NCI-H82 treated with DMSO at 0.1 percent for 48 hours (cell line): ENCODE data around the gene OBSL1.

Experiments used
- DNase-seq: peaks from one replicate; lab custom pipeline; 2025; ENCODE audit not compliant: unreplicated experiment; lab: John Stamatoyannopoulos, UW

OBSL1 gene

DNA sequence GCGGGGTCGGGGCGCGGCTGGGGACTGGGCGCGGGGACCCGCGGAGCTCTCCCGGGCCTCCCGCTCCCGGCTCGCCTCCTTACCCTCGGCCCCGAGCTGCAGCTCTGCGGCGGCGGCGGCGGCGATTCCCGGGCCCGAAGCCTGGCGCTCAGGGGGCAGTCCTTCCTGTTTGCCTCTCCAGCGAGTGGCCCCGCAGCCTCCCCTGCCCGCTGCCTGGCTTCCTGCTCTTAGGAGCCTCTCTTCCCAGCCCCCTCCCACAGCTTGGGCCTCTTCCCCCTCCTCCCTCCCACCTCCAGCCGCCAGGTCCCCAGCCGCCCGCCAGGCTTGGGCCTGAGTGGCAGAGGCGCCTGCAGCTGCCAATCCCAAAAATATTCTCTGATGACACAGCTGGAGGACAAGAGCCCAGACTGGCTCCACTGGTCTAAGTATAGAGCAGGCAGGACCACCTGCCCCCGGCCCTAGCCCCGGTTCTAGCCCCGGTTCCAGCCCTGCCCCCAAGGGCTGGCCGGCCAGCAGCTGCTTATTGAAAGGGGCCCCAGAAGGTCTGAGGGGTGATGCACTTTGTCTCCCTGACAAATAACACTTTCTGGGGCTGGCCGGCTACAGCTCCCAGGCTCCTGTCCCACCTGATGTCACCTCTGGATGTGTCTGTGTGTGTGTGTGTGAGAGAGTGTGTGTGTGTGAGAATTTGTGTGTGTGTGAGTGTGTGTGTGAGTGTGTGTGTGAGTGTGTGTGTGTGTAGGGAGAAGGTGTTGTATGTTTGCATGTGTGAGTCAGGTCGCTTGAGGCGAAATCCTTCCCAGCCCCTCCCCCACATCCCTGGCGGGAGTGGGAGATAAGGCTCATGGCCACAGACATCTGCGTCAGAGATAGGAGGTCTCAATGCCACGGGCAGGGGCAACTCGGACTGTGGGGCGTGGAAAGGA lies at the start of gene OBSL1:
TSS of gene OBSL1 (minus strand) at position 229 of the 926 bp plus-strand sequence. CDS start 307 bp downstream, outside the sequence.
- peak; percentile 72 for DNase-seq

DNA sequence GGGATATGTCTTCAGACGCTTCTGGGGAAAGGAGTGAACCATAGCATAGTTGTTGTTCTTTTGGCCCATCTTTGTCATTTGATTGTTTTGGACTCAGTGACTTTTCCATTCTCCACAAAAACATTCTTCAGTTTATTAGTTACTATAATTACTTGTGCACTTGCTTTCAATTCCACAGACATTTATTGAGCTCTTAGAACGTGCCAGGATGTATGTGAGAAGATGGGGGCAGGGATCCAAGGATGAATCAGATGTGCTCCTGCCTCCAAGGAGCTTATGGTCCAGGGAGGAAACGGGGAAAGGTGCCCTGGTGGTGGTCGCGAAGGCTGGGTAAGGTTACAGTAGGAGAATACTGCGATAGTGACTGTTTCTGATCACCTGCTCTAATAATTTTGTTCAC lies 49.2 kb upstream of the OBSL1 start:
- no peak for DNase-seq

DNA sequence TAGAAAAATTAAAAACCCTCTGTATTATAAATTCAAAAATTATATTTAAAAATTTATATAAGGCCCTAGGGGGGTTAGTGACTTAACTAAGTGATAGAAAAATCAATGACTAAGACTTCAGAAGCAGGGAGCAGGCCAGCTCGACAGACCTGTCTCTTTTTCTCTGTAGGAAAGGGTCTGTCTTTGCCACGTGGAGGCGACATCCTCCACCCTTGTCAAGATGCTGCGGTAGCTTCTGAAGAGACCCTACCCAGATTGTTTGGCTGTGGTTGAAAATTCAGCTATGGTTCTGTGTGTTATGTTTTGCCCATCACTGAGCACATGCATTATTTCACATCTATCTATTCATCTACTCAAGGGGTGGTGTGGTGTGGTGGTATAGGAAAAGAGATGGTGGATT lies 47.9 kb upstream of the OBSL1 start:
- DNase-seq, result no peak

DNA sequence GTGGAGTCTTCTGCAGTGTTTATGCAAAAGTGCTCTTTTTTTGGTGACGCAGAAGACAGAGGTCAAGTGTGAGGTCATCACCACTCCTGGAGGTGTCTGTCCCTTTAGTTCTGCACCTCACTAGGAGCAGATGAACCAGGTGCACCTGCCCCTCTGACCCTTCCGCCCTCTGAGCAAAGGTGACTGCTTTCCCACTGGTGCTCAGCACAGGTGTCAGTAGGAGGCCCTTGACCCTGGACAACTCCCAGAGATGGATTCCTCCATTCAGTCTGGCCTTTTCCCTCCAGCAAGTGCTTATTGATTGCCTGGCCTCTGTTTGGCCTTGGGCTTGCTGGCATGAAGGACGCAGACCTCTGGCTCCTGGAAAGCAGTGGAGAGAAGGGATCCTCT lies 47.4 kb upstream of the OBSL1 start:
- no peak for DNase-seq

DNA sequence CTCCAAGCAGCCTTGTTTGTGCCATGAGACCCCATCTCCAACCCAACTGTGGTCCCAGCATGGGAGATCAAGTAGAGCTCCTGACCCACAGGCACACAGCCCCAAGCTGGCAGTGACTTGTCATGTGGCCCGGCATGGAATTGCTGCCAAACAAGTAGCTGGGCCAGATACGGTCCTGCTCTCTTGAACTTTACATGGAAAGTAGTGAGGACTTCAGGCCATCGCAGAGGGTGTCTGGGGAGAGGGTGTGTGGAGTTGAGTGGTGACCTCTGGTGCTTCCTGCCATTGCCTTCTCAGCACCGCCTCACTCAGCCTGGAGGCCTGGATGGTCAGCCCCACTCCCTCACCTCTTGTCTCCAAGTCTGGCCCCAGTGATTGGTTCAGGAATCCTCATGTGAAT lies 45.2 kb upstream of the OBSL1 start:
- DNase-seq, result no peak

DNA sequence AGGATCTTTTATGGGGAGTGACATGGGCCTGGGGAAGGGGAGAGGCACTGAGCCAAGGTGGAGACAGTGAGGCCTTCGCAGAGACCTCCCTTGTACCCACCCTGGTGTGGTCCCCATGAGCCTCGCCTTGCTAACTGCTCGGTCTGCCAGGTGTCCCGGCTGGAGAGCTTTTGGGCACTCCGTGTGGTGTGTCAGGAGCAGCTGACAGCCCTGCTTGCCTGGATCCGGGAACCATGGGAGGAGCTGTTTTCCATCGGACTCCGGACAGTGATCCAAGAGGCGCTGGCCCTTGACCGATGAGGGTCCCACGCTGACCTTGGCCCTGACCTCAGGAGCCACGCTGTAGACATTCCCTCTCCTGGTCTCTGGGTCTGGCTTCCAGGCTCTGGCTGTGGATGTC lies 44.6 kb upstream of the OBSL1 start:
- DNase-seq, result no peak

DNA sequence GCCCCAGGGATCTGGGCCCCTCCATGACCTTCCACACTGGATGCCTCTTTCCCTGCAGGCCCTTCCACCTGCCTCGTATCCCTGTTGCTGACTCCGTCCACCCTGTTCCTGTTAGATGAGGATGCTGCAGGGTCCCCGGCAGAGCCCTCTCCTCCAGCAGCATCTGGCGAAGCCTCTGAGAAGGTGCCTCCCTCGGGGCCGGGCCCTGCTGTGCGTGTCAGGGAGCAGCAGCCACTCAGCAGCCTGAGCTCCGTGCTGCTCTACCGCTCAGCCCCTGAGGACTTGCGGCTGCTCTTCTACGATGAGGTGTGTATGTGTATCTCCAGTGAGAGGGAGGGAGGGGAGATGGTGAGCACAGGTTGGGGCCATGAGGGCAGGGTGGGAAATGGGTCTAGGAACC lies 43.7 kb upstream of the OBSL1 start:
- no peak for DNase-seq

DNA sequence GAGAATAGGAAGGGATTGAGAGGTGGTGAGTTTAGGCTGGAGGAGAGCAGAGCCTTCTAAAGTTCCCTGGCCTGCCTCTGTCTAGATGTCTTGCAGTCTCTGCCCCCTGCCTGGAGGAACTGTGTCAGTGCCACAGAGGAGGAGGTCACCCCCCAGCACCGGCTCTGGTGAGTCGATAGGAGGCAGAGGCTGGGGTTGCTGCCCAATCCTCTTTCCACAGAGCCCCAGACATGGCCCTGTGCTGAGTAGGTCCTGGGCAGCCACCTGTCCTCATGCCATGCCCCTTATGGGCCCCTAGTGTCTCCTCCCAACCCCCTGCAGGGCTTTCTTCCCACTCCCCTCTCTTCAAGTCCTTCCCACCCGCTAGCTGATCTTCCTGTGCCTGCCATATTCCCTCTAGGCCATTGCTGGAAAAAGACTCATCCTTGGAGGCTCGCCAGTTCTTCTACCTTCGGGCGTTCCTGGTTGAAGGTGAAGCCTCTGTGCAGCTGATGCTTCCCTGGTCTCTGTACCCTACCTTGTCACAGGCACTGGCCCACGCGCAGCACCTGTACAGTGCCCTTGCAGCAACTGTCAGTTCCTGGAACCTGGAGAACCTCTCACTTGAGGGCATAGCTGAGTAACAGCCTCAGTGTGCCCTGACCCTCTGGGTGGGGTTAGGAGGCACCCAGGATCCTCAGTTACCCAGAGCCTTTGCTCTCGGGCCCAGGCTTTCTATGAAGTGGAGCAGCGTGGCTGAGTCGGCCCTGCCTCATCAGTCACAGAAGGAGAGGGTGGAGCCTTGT lies 42.9 kb upstream of the OBSL1 start:
- DNase-seq, result no peak

DNA sequence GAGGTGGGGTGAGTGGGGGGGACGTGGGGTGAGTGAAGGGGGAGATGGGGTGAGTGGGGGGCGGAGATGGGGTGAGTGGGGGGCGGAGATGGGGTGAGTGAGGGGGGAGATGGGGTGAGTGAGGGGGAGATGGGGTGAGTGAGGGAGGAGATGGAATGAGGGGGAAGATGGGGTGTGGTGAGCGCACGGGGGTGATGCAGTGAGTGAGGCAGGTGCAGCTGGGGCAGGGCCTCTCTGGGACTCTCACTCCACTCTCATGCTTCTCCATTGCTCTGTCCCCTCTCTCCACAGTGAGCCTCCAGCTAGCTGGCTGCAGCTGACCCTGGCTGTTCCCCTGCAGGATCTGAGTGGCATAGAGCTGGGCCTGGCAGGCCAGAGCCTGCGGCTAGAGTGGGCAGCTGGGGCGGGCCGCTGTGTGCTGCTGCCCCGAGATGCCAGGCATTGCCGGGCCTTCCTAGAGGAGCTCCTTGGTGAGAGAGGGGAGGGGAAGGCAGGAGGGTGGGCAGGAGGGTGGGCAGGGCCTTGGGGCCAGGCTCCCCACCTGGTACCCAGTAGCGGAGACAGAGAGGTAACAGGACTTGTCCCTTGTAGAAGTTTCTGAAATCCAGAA lies 42.2 kb upstream of the OBSL1 start:
- DNase-seq, result no peak

DNA sequence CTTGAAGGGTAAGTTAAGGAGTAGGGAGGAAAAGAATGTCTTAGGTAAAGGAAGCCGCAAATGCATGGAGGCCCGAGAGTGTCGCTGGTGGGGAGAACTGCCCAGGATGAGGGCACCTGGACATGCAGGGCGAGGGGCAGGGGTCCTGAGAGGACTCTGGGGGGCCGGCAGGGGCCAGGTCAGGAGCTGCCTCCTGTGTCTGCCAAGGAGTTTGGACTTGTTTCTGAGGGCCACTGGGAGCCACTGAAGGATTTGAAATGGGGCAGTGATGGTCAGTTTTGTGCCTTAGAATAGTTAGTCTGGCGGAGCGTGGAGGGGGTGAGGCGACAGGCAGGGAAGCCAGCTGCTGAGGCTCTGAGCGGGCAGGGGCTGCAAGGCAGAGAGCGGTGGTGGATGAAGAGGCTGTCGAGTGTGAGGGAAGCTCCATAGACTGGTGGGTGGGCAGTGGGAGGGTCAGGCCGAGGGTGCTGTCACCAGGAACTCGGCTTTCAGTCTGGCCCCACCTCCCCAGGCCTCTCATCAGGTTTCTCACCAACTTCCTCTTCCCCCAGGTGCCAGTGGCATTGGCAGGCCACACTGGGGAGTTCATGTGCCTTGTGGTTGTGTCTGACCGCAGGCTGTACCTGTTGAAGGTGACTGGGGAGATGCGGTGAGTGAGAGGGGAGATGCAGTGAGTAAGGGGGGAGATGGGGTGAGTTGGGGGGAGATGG lies 41.4 kb upstream of the OBSL1 start:
- no peak for DNase-seq

DNA sequence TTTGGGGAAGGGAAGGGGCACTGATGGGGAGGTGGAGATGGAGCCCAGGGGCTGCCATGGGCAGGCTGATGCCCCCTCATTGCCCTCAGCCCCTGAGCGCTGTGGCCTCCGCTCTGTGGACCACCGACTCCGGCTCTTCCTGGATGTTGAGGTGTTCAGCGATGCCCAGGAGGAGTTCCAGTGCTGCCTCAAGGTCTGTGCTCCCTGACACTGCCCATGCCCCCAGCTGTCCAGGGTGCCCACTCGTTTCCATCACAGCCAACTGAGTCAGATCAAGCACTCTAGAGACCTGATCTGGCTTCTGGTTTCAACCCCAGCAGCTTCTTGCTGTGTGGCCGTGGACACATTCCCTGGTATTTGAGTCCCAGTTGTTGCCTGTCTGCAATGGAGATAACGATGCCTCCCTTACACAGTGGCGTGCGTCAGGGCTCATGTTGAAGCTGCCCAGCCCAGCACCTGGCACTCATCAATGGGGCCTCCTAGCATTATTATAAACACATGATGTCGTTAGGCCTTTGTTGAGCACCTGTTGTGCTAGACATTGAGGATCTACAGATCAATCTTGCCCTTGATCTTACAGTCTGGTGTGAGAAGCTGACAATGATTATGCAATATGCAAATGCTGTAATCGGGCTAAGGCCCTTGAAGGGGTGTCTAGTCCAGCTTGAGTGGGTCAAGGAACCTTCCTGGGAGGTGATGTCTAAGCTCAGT lies 40.7 kb upstream of the OBSL1 start:
- no peak for DNase-seq

DNA sequence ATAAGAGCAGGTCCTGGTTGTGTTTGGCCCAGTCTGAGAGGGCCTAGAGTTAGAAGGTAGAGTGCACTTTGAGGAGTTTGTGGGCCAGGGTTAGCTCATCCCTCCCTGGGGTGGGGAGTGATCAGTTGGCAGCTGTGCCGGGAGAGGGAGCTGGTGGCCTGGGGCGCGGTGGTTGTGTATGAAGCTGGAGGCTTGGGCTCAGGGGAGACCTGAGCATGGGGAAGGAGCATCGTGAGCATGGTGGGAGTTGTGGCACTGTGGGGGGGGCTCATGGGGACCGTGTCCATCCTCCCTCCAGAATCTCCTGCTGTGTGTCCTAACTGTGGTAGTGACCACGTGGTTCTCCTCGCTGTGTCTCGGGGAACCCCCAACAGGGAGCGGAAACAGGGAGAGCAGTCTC lies 40.0 kb upstream of the OBSL1 start:
- no peak for DNase-seq

DNA sequence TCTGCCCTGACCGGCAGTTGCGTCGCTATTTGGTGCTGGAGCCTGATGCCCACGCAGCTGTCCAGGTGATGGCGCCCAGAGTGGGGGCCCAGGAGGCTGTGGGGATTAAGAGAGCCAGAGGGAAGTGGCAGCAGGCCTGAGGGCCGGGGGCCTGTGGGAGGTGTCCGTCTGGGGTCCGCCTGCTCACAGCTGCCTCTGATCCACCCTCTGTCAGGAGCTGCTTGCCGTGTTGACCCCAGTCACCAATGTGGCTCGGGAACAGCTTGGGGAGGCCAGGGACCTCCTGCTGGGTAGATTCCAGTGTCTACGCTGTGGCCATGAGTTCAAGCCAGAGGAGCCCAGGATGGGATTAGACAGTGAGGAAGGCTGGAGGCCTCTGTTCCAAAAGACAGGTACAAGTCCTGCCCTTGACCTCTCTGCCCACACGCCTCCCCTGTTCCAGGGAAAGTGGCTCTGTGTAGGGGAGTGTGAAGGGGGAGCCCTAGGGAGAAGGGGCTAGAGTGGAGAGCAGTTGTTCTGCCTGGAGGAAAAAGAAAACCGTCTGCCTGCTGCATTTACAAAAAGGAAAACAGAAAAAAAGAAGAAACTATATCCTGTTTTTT lies 37.9 kb upstream of the OBSL1 start:
- no peak for DNase-seq

DNA sequence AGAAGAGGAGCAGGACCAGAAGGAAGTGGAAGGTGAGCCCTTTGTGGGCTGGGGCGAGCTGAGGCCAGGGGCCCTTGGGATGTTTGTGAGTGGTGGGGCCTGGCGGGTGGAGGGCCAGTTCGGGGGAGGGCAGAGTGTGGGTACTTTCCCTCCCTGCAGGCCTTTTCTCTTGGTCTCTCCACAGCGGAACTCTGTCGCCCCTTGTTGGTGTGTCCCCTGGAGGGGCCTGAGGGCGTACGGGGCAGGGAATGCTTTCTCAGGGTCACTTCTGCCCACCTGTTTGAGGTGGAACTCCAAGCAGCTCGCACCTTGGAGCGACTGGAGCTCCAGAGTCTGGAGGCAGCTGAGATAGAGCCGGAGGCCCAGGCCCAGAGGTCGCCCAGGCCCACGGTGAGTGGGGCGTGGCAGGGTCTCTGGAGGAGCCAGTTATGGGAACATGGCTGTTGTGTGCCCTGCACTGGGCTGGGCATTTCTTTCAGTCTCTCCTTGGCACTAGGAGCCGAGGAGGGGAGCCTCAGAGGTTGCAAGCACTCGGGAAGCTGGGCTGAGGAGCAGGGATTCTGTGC lies 37.1 kb upstream of the OBSL1 start:
- DNase-seq, result no peak

DNA sequence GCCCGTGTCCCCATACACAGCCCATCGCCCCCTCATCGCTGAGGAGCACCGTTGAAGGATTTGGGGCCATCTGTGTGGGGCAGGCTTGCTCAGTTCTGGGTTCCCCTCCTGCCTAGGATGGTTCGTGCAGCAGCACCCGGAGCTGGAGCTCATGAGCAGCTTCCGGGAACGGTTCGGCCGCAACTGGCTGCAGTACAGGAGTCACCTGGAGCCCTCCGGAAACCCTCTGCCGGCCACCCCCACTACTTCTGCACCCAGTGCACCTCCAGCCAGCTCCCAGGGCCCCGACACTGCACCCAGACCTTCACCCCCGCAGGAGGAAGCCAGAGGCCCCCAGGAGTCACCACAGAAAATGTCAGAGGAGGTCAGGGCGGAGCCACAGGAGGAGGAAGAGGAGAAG lies 36.6 kb upstream of the OBSL1 start:
- no peak for DNase-seq

DNA sequence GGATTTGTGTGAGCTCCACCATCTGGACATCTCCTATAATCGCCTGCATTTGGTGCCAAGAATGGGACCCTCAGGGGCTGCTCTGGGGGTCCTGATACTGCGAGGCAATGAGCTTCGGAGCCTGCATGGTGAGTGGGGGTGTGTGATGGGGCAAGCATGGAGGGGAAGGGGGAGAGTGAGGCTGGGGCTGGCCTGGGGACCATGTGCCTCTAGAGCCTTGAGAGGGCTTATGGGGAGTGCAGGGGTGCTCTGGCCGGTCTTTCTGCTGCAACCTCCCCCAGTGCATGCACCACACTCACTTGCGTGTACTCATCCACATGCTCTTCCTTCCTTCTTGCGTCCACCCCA lies 34.2 kb upstream of the OBSL1 start:
- DNase-seq, result no peak

DNA sequence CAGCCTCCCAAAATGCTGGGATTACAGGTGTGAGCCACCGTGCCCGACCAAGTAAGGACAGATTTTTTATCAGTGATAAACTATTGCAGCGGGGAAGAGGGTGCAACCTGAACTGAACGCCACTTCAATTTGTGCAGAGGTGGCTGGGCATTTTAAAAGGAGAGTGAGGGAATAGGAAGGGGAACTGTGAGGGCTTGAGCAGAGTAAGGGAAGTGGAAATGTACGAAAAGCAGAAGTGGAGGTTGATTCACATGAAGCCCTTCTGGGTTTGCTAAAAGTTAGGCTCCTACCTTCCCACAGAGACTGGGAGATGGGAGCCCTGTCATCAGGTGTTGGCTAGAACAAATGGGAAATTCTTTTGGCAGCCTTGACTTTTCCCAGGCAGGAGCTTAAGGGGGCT lies 32.4 kb upstream of the OBSL1 start:
- no peak for DNase-seq

DNA sequence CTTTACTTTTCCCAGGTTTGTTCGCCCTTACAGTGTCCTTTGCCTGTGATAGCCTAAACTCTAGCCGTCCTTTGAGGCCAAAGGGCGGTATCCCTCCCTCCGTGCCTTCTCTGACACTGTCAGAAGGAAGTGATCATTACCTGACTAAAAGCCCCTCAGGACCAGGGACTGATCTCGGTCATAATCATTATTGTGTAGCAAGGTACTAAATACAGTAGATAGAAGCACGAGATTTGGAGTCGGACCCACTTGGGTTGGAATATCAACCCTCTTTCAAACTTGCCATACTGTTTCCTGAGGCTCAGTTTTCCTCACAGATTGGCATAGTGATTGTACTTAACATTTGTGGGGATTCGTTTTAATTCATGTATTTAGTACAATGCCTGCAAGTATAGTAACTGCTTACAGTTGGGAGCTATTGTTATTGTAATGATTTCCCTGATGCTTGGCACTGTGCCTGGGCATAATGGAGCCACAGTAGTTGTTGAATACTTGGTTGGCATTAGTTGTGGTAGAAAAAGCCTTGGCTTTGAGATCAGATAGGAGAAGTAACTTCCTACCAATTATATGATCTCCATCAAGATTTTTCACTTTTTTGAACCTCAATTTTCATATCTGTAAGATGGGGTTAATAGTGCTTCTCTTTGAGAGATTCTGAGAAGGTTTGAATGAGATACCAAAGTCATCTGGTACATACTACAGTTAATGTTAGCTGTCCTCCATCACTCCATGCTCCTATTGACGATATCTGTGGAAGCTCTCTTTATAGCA lies 27.2 kb upstream of the OBSL1 start:
- no peak for DNase-seq
